Hepatocyte (in vitro differentiated cells): ENCODE measurements around the gene QSOX2. TPM values are rescaled to one million over a fixed set of nuclear protein-coding genes. Genes with fewer than 3 reads are reported as not detected.

ENCODE experiments used
- DNase-seq: peaks from one replicate; pipeline ENCODE4 v3.0.0-alpha.2; 2016; ENCODE audit warnings: low spot score
- H2AFZ ChIP-seq: fragments of 200-600 bp; sonication (generic); 2 replicates; pipeline ENCODE4 v1.6.0; 2016; ENCODE audit warnings: antibody characterized with exemption, mild to moderate bottlenecking
- H3K27ac ChIP-seq: fragments of 200-600 bp; sonication (generic); 2 replicates; pipeline ENCODE4 v1.5.1; 2016; ENCODE audit warnings: mild to moderate bottlenecking
- H3K27me3 ChIP-seq: fragments of 200-600 bp; sonication (generic); 2 replicates; pipeline ENCODE4 v1.6.1; 2016
- H3K36me3 ChIP-seq: fragments of 200-600 bp; sonication (generic); replicated peaks from 2 replicates; pipeline ENCODE4 v1.5.1; 2016; ENCODE audit warnings: low read depth; ENCODE audit not compliant: insufficient read depth
- H3K4me1 ChIP-seq: fragments of 200-600 bp; sonication (generic); 2 replicates; pipeline ENCODE4 v1.5.1; 2016; ENCODE audit warnings: mild to moderate bottlenecking, moderate library complexity; ENCODE audit not compliant: insufficient read depth
- H3K4me2 ChIP-seq: fragments of 200-600 bp; sonication (generic); 2 replicates; pipeline ENCODE4 v1.6.0; 2016
- H3K4me3 ChIP-seq: fragments of 200-600 bp; sonication (generic); 2 replicates; pipeline ENCODE4 v1.5.1; 2016; ENCODE audit warnings: mild to moderate bottlenecking
- H3K79me2 ChIP-seq: fragments of 200-600 bp; sonication (generic); 2 replicates; pipeline ENCODE4 v1.6.0; 2017; ENCODE audit warnings: mild to moderate bottlenecking
- H3K9me2 ChIP-seq: fragments of 200-600 bp; sonication (generic); replicated peaks from 2 replicates; pipeline ENCODE4 v1.6.0; 2017; ENCODE audit warnings: mild to moderate bottlenecking; ENCODE audit not compliant: insufficient read depth
- H3K9me3 ChIP-seq: fragments of 200-600 bp; sonication (generic); 2 replicates; pipeline ENCODE4 v1.5.1; 2016; ENCODE audit warnings: low read depth, mild to moderate bottlenecking
- H4K20me1 ChIP-seq: fragments of 200-600 bp; sonication (generic); 2 replicates; pipeline ENCODE4 v1.6.0; 2016; ENCODE audit warnings: mild to moderate bottlenecking; ENCODE audit not compliant: insufficient read depth, poor library complexity, severe bottlenecking
- EZH2 ChIP-seq: fragments of 200-600 bp; sonication (generic); IDR thresholded peaks from 2 replicates; pipeline ENCODE4 v1.6.1; 2016; ENCODE audit warnings: antibody characterized with exemption, mild to moderate bottlenecking, borderline replicate concordance
- EZH2phosphoT487 ChIP-seq: fragments of 200-600 bp; sonication (generic); IDR thresholded peaks from one replicate; pipeline ENCODE4 v1.6.1; 2018; ENCODE audit warnings: antibody characterized with exemption, mild to moderate bottlenecking, low read depth, moderate library complexity; ENCODE audit not compliant: unreplicated experiment, severe bottlenecking
- WGBS: methylation state at CpG from one replicate; pipeline ENCODE4 v1.1.6; 2016; ENCODE audit warnings: low lambda C conversion rate; ENCODE audit errors: missing lambda C conversion rate; 5-methylcytosine and 5-hydroxymethylcytosine counted together
- polyA plus RNA-seq: library from polyadenylated mRNA; unstranded; fragments of >200 nt; fragmentation: Nextera tagmentation; extraction: Ambion mirVana; gene quantifications from 2 replicates; pipeline ENCODE4 v1.2.1, GENCODE V29; 2016
- total RNA-seq: library from RNA; depleted of rRNA; stranded (reverse); fragments of >200 nt; gene quantifications from 2 replicates; pipeline ENCODE4 v1.2.3, GENCODE V29; 2014
- TF ChIP-seq, protein P1 (sequence below): fragments of 200-600 bp; sonication (generic); IDR thresholded peaks from 2 replicates; pipeline ENCODE4 v1.5.1; 2016; ENCODE audit warnings: antibody characterized with exemption, mild to moderate bottlenecking; ENCODE audit not compliant: poor library complexity

QSOX2 gene
- total and polyA plus RNA-seq, 2 experiments from 2014 or later = 3.3 to 11.0 TPM

DNA sequence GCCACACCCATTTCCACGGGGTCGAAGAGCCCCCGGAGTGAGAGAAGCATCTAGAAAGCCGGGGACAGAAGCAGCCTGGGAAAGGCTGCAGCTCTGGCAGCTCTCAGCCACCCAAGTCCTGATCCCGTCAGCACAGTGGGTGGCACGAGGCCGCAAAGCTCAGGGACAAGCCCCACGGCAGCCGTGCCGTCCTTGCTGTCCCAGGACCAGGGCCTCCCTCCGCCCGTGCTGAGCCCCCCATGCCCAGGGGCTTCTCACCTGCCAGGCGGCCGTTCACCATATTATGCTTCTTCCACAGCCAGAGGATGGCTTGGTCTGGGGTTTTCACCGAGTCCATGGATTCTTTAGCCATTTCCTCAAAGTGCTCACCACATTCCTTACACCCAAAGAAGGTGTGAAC lies 34.6 kb downstream of the QSOX2 start:
- H3K9me2 ChIP-seq = no peaks in the 10 kb centered on the region
- no peak overlapping the region for H2AFZ ChIP-seq
- H3K27ac ChIP-seq = no peak overlapping the region
- 94% methylated on average over 15 of the region's 15 CpGs for WGBS
- TF ChIP-seq, protein P1, sequence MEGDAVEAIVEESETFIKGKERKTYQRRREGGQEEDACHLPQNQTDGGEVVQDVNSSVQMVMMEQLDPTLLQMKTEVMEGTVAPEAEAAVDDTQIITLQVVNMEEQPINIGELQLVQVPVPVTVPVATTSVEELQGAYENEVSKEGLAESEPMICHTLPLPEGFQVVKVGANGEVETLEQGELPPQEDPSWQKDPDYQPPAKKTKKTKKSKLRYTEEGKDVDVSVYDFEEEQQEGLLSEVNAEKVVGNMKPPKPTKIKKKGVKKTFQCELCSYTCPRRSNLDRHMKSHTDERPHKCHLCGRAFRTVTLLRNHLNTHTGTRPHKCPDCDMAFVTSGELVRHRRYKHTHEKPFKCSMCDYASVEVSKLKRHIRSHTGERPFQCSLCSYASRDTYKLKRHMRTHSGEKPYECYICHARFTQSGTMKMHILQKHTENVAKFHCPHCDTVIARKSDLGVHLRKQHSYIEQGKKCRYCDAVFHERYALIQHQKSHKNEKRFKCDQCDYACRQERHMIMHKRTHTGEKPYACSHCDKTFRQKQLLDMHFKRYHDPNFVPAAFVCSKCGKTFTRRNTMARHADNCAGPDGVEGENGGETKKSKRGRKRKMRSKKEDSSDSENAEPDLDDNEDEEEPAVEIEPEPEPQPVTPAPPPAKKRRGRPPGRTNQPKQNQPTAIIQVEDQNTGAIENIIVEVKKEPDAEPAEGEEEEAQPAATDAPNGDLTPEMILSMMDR = no peak
- TF ChIP-seq EZH2 (no peak), EZH2phosphoT487 (no peak)
- H3K27me3 ChIP-seq = no peaks in the 10 kb centered on the region
- DNase-seq = no peak
- H3K36me3 ChIP-seq = peaks cover 4% of the 10 kb centered on the region
- no peaks in the 10 kb centered on the region for H3K4me1 ChIP-seq
- H4K20me1 ChIP-seq = peaks cover 5% of the 10 kb centered on the region
- H3K4me3 ChIP-seq = no peak overlapping the region
- H3K9me3 ChIP-seq = no peaks in the 10 kb centered on the region
- H3K79me2 ChIP-seq = no peaks in the 10 kb centered on the region
- no peak overlapping the region for H3K4me2 ChIP-seq

DNA sequence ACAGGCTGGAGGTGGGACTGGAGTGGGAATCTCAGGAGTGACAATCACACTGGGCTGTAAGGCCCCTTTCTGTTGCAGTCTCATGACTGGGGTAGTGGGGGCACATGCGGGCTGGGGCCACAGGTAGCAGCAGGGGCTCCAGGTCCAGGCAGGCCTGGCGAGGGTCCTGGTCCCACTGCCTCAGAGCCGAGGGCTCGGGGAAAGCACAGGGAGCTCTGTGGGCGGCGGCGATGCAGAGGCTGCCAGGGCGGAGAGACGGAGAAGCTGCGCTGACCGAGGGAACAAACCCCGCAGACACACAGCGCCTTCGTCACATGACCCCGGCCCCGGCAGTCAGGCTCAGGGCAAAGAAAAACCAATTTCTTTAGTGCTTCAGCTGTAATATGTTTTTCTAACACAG lies 35.3 kb downstream of the QSOX2 start:
- 95% methylated on average over 16 of the region's 16 CpGs for WGBS
- TF ChIP-seq, protein P1 = no peak
- TF ChIP-seq EZH2phosphoT487 (no peak), EZH2 (no peak)
- no peak overlapping the region for H3K27ac ChIP-seq
- H3K27me3 ChIP-seq = peaks cover 5% of the 10 kb centered on the region
- H3K4me2 ChIP-seq = no peak overlapping the region
- peaks cover 9% of the 10 kb centered on the region for H4K20me1 ChIP-seq
- DNase-seq = no peak
- H3K9me2 ChIP-seq = no peaks in the 10 kb centered on the region
- H3K9me3 ChIP-seq = no peaks in the 10 kb centered on the region
- no peak overlapping the region for H3K4me3 ChIP-seq
- no peaks in the 10 kb centered on the region for H3K4me1 ChIP-seq
- H3K36me3 ChIP-seq = peaks cover 4% of the 10 kb centered on the region
- H2AFZ ChIP-seq = no peak overlapping the region
- no peaks in the 10 kb centered on the region for H3K79me2 ChIP-seq

DNA sequence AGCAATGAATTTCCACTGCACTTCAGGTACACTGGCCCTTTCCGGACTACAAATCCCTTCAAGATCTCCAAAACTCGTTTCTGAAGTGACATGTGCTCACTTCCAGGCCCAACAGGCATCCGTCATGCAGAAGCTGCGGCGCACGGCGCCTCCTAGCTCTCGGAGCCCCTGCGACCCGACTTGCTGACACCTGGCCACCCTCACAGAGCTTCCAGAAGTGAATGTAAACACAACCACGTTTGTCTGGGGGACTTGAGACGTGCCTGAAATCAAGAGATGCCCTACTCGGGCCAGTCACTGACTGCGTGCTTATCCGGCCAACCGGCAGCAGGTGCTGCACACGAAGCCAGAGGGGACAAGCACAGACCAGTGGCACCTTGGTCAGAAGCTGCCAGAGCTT lies 35.8 kb downstream of the QSOX2 start:
- Histone ChIP-seq H3K36me3 (peaks cover 3% of the 10 kb centered on the region), H2AFZ (no peak overlapping the region), H3K4me1 (no peaks in the 10 kb centered on the region), H4K20me1 (peaks cover 12% of the 10 kb centered on the region), H3K9me3 (no peaks in the 10 kb centered on the region), H3K4me2 (no peak overlapping the region), H3K4me3 (no peak overlapping the region), H3K9me2 (no peaks in the 10 kb centered on the region), H3K27ac (no peak overlapping the region), H3K79me2 (no peaks in the 10 kb centered on the region), H3K27me3 (peaks cover 9% of the 10 kb centered on the region)
- 83% methylated on average over 17 of the region's 17 CpGs for WGBS
- TF ChIP-seq, protein P1 = no peak
- no peak for TF ChIP-seq EZH2
- no peak for TF ChIP-seq EZH2phosphoT487
- no peak for DNase-seq

DNA sequence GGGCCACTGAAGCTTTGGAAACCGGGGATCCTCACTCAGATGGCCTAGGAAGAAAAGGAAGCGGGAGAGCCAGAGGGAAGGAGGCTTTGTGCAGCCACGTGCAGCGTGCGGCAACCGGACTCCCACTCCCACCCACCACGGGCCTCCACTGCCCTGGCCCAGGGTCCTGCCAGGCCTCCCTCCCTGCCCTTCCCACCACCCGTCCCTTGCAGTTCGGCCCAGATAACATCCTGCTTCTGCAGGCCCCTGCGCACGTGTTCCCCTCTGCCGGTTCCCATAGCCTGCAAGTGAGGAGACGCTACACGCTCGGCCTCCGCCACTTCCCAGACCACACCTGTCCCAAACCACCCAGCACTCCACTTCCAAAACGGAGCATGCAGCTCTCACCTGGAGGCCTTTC lies 36.4 kb downstream of the QSOX2 start:
- H3K4me2 ChIP-seq = no peak overlapping the region
- no peak overlapping the region for H3K27ac ChIP-seq
- no peaks in the 10 kb centered on the region for H3K36me3 ChIP-seq

More for the DNA sequence above, 36.4 kb downstream of the QSOX2 start:
- H3K79me2 ChIP-seq = no peaks in the 10 kb centered on the region
- peaks cover 12% of the 10 kb centered on the region for H4K20me1 ChIP-seq
- WGBS = over 99% methylated on average over 15 of the region's 17 CpGs
- no peaks in the 10 kb centered on the region for H3K9me3 ChIP-seq
- TF ChIP-seq, protein P1 = no peak
- no peak for TF ChIP-seq EZH2
- H3K27me3 ChIP-seq = peaks cover 14% of the 10 kb centered on the region
- H3K4me1 ChIP-seq = no peaks in the 10 kb centered on the region
- no peak overlapping the region for H3K4me3 ChIP-seq
- DNase-seq = no peak
- no peaks in the 10 kb centered on the region for H3K9me2 ChIP-seq
- H2AFZ ChIP-seq = no peak overlapping the region
